OCI-LY3 (cell line): Measurements from ENCODE around the gene MMP23B.

Experiments used
- CTCF ChIP-seq: fragments of 200-600, 300-600 bp; sonication (generic); IDR thresholded peaks from 2 replicates; pipeline ENCODE4 v1.5.1; 2014; ENCODE audit warnings: antibody characterized with exemption, low read length, low read depth
- EZH2phosphoT487 ChIP-seq: fragments of 200-600 bp; shearing (Covaris generic); IDR thresholded peaks from 2 replicates; pipeline ENCODE4 v1.6.1; 2018; ENCODE audit warnings: antibody characterized with exemption, mixed run types, low read depth

DNA sequence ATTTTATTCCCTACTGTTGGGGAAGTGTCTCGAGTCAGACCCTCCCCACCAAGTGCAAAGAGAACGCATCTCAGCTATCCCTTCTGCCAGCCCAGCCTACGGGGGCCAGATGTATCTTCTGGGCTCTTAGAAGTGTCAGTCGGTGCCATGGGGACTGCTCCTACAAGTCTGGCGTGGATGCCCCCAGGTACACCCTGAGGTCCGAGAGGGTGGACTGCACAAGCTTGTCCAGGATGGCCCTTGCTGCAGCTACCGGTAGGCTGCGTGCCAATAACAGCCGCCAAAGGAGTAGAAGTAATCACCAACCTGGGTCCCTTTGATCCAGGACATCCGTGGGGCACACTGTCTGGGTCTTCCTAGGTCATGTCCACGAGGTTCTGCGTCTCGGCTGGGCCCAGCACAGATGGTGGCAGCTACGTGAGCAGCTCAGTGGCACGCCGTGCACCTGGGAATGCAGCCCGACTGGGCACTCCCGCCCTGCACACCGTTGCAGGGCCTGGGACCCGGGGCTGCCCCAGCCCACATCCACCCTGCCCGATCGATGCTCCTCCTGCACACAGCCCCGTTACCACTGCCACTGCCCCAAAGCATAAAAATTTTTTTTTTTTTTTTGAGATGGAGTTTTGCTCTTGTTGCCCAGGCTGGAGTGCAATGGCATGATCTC lies 48.5 kb upstream of the MMP23B start:
- TF ChIP-seq CTCF: no peak
- no peak for TF ChIP-seq EZH2phosphoT487
